Activated CD8-positive, alpha-beta memory T cell treated with anti-CD3 and anti-CD28 coated beads for 4 hours (primary cell): Measurements from ENCODE around the gene CD86.
A peak's percentile ranks its signal among the peaks of the same experiment; 100 is the strongest.

Experiments
- DNase-seq, 2 donors: peaks; one replicate each; pipeline ENCODE4 v3.0.0-alpha.2; 2020; ENCODE audit warnings: low read depth in 2 of 2

CD86 gene

GRCh38 chr3:122092460-122093165 is 37.5 kb downstream of the CD86 start:
- peak in 1 of 2 donors; percentile 2 for DNase-seq

GRCh38 chr3:122094125-122094524 is 39.0 kb downstream of the CD86 start:
- no peak for DNase-seq

- no peak for DNase-seq
These were observed 39.5 kb downstream of the CD86 start for GRCh38 chr3:122094693-122095092.

GRCh38 chr3:122097141-122097540 is 42.0 kb downstream of the CD86 start:
- DNase-seq: no peak

- DNase-seq: no peak
These were observed 43.4 kb downstream of the CD86 start for GRCh38 chr3:122098611-122099010.

GRCh38 chr3:122099255-122099654 is 44.1 kb downstream of the CD86 start:
- no peak for DNase-seq

GRCh38 chr3:122100083-122100482 is 44.9 kb downstream of the CD86 start:
- DNase-seq: no peak

- no peak for DNase-seq
These were observed 45.7 kb downstream of the CD86 start for GRCh38 chr3:122100591-122101463.

- DNase-seq: no peak
These were observed 46.5 kb downstream of the CD86 start for GRCh38 chr3:122101646-122102045.

- DNase-seq: no peak
These were observed 47.2 kb downstream of the CD86 start for GRCh38 chr3:122102191-122102935.

GRCh38 chr3:122103821-122104514 is 48.8 kb downstream of the CD86 start:
- no peak for DNase-seq

- no peak for DNase-seq
These were observed 49.5 kb downstream of the CD86 start for GRCh38 chr3:122104515-122105194.

GRCh38 chr3:122105626-122106025 is 50.5 kb downstream of the CD86 start:
- DNase-seq: no peak

GRCh38 chr3:122107171-122107570 is 52.0 kb downstream of the CD86 start:
- DNase-seq: no peak

GRCh38 chr3:122111974-122112373 is 56.8 kb downstream of the CD86 start:
- DNase-seq: no peak

GRCh38 chr3:122112754-122113153 is 57.6 kb downstream of the CD86 start:
- no peak for DNase-seq

GRCh38 chr3:122123850-122124249 is 68.7 kb downstream of the CD86 start:
- no peak for DNase-seq

GRCh38 chr3:122132949-122133540 is 77.9 kb downstream of the CD86 start:
- no peak for DNase-seq

GRCh38 chr3:122146466-122146865 is 91.3 kb downstream of the CD86 start:
- DNase-seq: no peak

GRCh38 chr3:122148941-122149627 is 93.9 kb downstream of the CD86 start:
- no peak for DNase-seq
